ENCODE results near the gene GALNT8.
A peak's percentile ranks its signal among the peaks of the same experiment; 100 is the strongest.

GALNT8 gene

GRCh38 chr12:4806439-4807115 is 86.4 kb downstream of the GALNT8 start:
- H3K36me3 ChIP-seq (ENCODE audit: insufficient read depth, low read length), result no peaks in the 10 kb centered on the region
- H3K9me3 ChIP-seq (ENCODE audit: low read length), result no peaks in the 10 kb centered on the region
- no peak overlapping the region for H3K27ac ChIP-seq (ENCODE audit: low read depth, low read length)
- peaks cover 9 to 26% of the 10 kb centered on the region in 2 donors for H3K27me3 ChIP-seq (ENCODE audit: control insufficient read depth in 1 of 2, insufficient read depth in 2 of 2, low read length in 2 of 2)
- no peak overlapping the region for H3K4me3 ChIP-seq (ENCODE audit: low read depth in 1 of 2, low read length in 2 of 2)
- no peak overlapping the region for H3K9ac ChIP-seq (ENCODE audit: low read length)
- H3K4me1 ChIP-seq (ENCODE audit: insufficient read depth, low read length), result peaks cover 5% of the 10 kb centered on the region

- H3K4me1 ChIP-seq (ENCODE audit: insufficient read depth, low read length), result peaks cover 5% of the 10 kb centered on the region
- H3K27ac ChIP-seq (ENCODE audit: low read depth, low read length), result no peak overlapping the region
- H3K9ac ChIP-seq (ENCODE audit: low read length), result no peak overlapping the region
- H3K9me3 ChIP-seq (ENCODE audit: low read length), result no peaks in the 10 kb centered on the region
- no peak overlapping the region for H3K4me3 ChIP-seq (ENCODE audit: low read depth in 1 of 2, low read length in 2 of 2)
- H3K36me3 ChIP-seq (ENCODE audit: insufficient read depth, low read length), result no peaks in the 10 kb centered on the region
- peaks cover 9 to 26% of the 10 kb centered on the region in 2 donors for H3K27me3 ChIP-seq (ENCODE audit: control insufficient read depth in 1 of 2, insufficient read depth in 2 of 2, low read length in 2 of 2)
These were observed 87.0 kb downstream of the GALNT8 start for GRCh38 chr12:4807116-4807783.

GRCh38 chr12:4807813-4808212 is 87.6 kb downstream of the GALNT8 start:
- H3K9ac ChIP-seq (ENCODE audit: low read length), result no peak overlapping the region
- no peaks in the 10 kb centered on the region for H3K9me3 ChIP-seq (ENCODE audit: low read length)
- peaks cover 9 to 26% of the 10 kb centered on the region in 2 donors for H3K27me3 ChIP-seq (ENCODE audit: control insufficient read depth in 1 of 2, insufficient read depth in 2 of 2, low read length in 2 of 2)
- no peaks in the 10 kb centered on the region for H3K36me3 ChIP-seq (ENCODE audit: insufficient read depth, low read length)
- no peak overlapping the region for H3K27ac ChIP-seq (ENCODE audit: low read depth, low read length)
- H3K4me1 ChIP-seq (ENCODE audit: insufficient read depth, low read length), result peaks cover 5% of the 10 kb centered on the region
- H3K4me3 ChIP-seq (ENCODE audit: low read depth in 1 of 2, low read length in 2 of 2), result no peak overlapping the region

GRCh38 chr12:4809013-4809448 is 88.8 kb downstream of the GALNT8 start:
- Histone ChIP-seq H3K9me3 (ENCODE audit: low read length) (no peaks in the 10 kb centered on the region), H3K4me1 (ENCODE audit: insufficient read depth, low read length) (peaks cover 5% of the 10 kb centered on the region), H3K27me3 (ENCODE audit: control insufficient read depth in 1 of 2, insufficient read depth in 2 of 2, low read length in 2 of 2) (peaks cover 13 to 26% of the 10 kb centered on the region in 2 donors), H3K36me3 (ENCODE audit: insufficient read depth, low read length) (no peaks in the 10 kb centered on the region), H3K4me3 (ENCODE audit: low read depth in 1 of 2, low read length in 2 of 2) (no peak overlapping the region), H3K27ac (ENCODE audit: low read depth, low read length) (no peak overlapping the region), H3K9ac (ENCODE audit: low read length) (no peak overlapping the region)

DNA sequence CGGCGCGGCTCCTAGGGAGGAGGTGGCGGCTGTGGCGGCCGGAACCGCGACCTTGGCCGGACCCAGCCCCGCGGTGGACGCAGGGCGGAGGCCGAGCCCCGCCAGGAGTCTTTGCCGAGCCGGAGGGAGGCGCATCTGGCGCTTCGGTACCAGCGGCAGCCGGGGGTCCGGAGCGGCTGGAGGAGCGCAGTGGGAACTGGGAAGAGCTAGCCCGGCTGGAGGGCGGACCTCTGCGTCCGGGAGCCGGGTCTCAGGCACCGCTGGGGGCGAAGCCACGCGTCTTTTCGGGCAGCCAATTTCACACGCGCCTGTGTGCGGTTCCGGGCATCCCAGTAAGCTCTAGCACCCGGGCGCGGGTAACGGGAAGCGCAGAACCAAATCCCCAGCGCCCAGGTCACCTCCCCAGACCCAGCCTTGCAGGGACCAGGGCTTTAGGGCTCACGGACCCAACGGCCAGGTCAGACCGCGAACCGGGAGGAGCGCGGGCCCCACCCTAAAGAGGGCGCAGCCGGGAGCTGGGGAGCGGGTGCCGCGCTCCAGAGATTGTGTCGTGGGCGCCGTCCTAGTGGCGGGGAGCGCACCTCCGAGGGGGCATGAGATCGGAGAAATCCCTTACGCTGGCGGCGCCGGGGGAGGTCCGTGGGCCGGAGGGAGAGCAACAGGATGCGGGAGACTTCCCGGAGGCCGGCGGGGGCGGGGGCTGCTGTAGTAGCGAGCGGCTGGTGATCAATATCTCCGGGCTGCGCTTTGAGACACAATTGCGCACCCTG is 89.4 kb downstream of the GALNT8 start:
- Histone ChIP-seq H3K27me3 (ENCODE audit: control insufficient read depth in 1 of 2, insufficient read depth in 2 of 2, low read length in 2 of 2) (peaks cover 13 to 26% of the 10 kb centered on the region in 2 donors), H3K27ac (ENCODE audit: low read depth, low read length) (no peak overlapping the region), H3K9ac (ENCODE audit: low read length) (no peak overlapping the region), H3K4me1 (ENCODE audit: insufficient read depth, low read length) (peaks cover 5% of the 10 kb centered on the region), H3K36me3 (ENCODE audit: insufficient read depth, low read length) (no peaks in the 10 kb centered on the region), H3K9me3 (ENCODE audit: low read length) (no peaks in the 10 kb centered on the region), H3K4me3 (ENCODE audit: low read depth in 1 of 2, low read length in 2 of 2) (peak overlapping the region in 1 of 2 donors; percentile 30)

GRCh38 chr12:4810219-4810671 is 90.0 kb downstream of the GALNT8 start:
- Histone ChIP-seq H3K4me3 (ENCODE audit: low read depth in 1 of 2, low read length in 2 of 2) (peak overlapping the region in 1 of 2 donors; percentile 30), H3K4me1 (ENCODE audit: insufficient read depth, low read length) (peaks cover 5% of the 10 kb centered on the region), H3K9ac (ENCODE audit: low read length) (no peak overlapping the region), H3K27ac (ENCODE audit: low read depth, low read length) (no peak overlapping the region), H3K36me3 (ENCODE audit: insufficient read depth, low read length) (no peaks in the 10 kb centered on the region), H3K9me3 (ENCODE audit: low read length) (no peaks in the 10 kb centered on the region), H3K27me3 (ENCODE audit: control insufficient read depth in 1 of 2, insufficient read depth in 2 of 2, low read length in 2 of 2) (peaks cover 13 to 26% of the 10 kb centered on the region in 2 donors)

GRCh38 chr12:4812624-4813327 is 92.6 kb downstream of the GALNT8 start:
- Histone ChIP-seq H3K4me1 (ENCODE audit: insufficient read depth, low read length) (peaks cover 5% of the 10 kb centered on the region), H3K4me3 (ENCODE audit: low read depth in 1 of 2, low read length in 2 of 2) (no peak overlapping the region), H3K27ac (ENCODE audit: low read depth, low read length) (no peak overlapping the region), H3K36me3 (ENCODE audit: insufficient read depth, low read length) (no peaks in the 10 kb centered on the region), H3K27me3 (ENCODE audit: control insufficient read depth in 1 of 2, insufficient read depth in 2 of 2, low read length in 2 of 2) (peaks cover 13 to 26% of the 10 kb centered on the region in 2 donors), H3K9ac (ENCODE audit: low read length) (no peak overlapping the region), H3K9me3 (ENCODE audit: low read length) (no peaks in the 10 kb centered on the region)

- Histone ChIP-seq H3K9me3 (ENCODE audit: low read length) (no peaks in the 10 kb centered on the region), H3K36me3 (ENCODE audit: insufficient read depth, low read length) (no peaks in the 10 kb centered on the region), H3K27ac (ENCODE audit: low read depth, low read length) (no peak overlapping the region), H3K4me3 (ENCODE audit: low read depth in 1 of 2, low read length in 2 of 2) (no peak overlapping the region), H3K27me3 (ENCODE audit: control insufficient read depth in 1 of 2, insufficient read depth in 2 of 2, low read length in 2 of 2) (peaks cover 4 to 26% of the 10 kb centered on the region in 2 donors), H3K9ac (ENCODE audit: low read length) (no peak overlapping the region), H3K4me1 (ENCODE audit: insufficient read depth, low read length) (peaks cover 5% of the 10 kb centered on the region)
These were observed 93.5 kb downstream of the GALNT8 start for GRCh38 chr12:4813741-4814140.

DNA sequence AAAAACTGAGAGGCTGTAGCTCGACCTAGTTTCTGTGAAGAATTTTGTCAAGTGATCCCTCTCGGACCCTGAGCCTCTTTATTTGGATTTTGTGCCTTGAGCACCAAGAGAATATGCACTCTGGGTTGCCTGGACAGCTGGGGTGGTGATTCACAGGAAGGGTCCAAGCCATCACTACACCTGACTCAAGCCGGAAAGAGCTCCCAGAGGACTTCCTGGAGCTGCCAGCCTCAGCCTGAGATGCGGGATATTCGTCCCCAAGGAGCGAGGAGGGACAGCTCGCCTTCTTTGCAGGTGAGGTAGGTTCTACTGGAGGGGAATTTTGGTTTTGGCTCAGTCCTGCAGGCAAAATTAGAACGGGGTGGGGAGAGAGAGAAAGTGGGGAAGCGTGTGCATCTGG is 94.3 kb downstream of the GALNT8 start:
- Histone ChIP-seq H3K4me3 (ENCODE audit: low read depth in 1 of 2, low read length in 2 of 2) (no peak overlapping the region), H3K36me3 (ENCODE audit: insufficient read depth, low read length) (no peaks in the 10 kb centered on the region), H3K27me3 (ENCODE audit: control insufficient read depth in 1 of 2, insufficient read depth in 2 of 2, low read length in 2 of 2) (peaks cover 4 to 21% of the 10 kb centered on the region in 2 donors), H3K27ac (ENCODE audit: low read depth, low read length) (no peak overlapping the region), H3K4me1 (ENCODE audit: insufficient read depth, low read length) (peaks cover 12% of the 10 kb centered on the region), H3K9ac (ENCODE audit: low read length) (no peak overlapping the region), H3K9me3 (ENCODE audit: low read length) (no peaks in the 10 kb centered on the region)

DNA sequence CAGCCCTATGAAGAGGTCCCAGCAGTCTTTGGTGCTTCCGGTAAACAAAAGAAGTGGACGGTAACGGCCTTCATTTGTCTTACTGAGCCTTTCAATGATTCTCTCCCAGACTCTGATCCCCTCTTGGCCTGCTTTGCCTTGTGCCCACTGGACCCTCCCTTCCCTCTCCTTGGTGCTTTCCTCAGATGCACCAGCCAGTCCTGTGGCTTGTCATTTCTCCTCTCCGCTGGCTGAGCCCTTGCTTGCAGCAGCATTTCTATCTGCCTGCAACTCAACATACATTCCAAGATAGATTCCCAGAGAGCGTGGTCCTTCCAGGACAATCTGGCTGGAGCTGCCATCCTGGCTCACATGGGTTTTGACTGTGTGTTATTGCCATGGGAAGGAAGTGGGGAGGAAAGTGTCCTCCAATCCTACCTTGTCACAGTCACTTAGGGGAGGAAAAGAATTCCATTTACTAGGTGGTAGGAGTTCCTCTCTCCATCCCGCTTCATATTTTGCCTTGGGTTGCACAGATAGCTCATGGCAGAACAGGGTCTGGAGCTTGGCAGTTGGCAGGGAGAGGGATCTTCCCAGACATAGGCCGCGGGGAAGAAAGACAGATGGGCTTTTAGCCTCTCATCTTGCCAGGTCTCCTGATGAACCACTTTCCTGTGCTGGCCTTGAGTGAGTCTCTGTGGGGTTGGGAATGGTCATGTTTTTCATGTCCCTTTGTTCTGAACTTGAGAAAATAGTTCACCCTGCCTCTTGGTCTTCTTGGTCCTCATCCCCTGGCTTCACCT is 96.7 kb downstream of the GALNT8 start:
- H3K27me3 ChIP-seq (ENCODE audit: control insufficient read depth in 1 of 2, insufficient read depth in 2 of 2, low read length in 2 of 2), result peaks cover 0 to 4% of the 10 kb centered on the region in 2 donors
- peaks cover 28% of the 10 kb centered on the region for H3K4me1 ChIP-seq (ENCODE audit: insufficient read depth, low read length)

More for the DNA sequence above, 96.7 kb downstream of the GALNT8 start:
- Histone ChIP-seq H3K27ac (ENCODE audit: low read depth, low read length) (no peak overlapping the region), H3K9ac (ENCODE audit: low read length) (no peak overlapping the region), H3K4me3 (ENCODE audit: low read depth in 1 of 2, low read length in 2 of 2) (no peak overlapping the region), H3K36me3 (ENCODE audit: insufficient read depth, low read length) (no peaks in the 10 kb centered on the region), H3K9me3 (ENCODE audit: low read length) (no peaks in the 10 kb centered on the region)

Data from muscle layer of colon (tissue), 2 donors.